IPS DF 4.7 (cell line): ENCODE results near the gene HOMER1.
"Not testable (repeated sequence)": the region's sequence is repeated elsewhere in the genome, so short reads cannot be mapped to it uniquely, and the experiment has no call there.

Source experiments
- DNase-seq: peaks from one replicate; pipeline ENCODE4 v3.0.0-alpha.2; 2013; ENCODE audit warnings: low spot score; ENCODE audit errors: extremely low read depth

HOMER1 gene

DNA sequence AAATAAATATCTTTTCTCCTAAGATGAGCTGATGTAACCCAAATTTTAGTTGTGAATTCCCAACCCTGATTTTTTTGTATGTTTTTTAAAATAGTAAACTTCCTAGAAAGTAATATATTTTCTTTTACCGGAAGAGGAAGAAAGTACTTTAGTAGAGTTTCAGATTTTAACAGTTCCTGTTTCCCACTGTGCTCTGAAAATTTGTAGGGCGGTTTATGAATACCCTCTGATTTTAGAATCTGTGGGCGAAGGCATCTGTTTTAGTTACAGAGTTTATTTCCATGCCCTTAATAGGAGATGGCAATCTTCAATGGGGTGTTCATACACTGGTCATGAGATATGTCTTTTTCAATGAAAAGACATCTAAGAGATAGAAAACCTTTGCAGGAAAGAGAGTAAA lies 3.7 kb upstream of the HOMER1 start:
- no peak for DNase-seq

DNA sequence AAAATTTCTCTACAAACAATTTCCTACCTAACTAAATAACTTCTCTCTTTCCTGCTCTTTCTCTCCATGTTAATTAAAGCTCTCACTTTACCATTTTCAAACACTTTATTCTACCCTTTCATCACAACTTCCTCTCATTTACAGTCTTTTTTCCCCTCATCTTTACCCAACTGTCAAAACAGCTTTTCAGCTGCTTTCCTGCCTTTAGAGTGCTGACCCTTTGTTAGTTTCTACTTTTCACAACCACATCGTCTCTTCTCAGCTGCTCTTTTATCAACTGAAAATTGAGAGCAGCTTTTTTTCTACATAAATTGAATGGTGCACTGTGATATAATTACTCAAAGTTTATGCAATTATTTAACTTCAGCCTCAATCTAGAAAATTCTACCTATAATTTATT lies 3.1 kb upstream of the HOMER1 start:
- DNase-seq: no peak

DNA sequence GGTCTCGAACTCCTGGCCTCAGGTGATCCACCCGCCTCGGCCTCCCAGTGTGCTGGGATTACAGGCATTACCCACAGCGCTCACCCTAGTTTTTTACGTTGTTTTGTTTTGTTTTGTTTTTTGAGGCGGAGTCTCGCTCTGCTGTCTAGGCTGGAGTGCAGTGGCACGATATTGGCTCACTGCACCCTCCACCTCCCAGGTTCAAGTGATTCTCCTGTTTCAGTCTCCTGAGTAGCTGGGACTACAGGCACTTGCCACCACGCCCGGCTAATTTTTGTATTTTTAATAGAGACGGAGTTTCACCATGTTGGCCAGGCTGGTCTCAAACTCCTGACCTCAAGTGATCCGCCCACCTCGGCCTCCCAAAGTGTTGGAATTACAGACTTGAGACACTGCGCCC lies 2.4 kb upstream of the HOMER1 start:
- DNase-seq: not testable (repeated sequence)

DNA sequence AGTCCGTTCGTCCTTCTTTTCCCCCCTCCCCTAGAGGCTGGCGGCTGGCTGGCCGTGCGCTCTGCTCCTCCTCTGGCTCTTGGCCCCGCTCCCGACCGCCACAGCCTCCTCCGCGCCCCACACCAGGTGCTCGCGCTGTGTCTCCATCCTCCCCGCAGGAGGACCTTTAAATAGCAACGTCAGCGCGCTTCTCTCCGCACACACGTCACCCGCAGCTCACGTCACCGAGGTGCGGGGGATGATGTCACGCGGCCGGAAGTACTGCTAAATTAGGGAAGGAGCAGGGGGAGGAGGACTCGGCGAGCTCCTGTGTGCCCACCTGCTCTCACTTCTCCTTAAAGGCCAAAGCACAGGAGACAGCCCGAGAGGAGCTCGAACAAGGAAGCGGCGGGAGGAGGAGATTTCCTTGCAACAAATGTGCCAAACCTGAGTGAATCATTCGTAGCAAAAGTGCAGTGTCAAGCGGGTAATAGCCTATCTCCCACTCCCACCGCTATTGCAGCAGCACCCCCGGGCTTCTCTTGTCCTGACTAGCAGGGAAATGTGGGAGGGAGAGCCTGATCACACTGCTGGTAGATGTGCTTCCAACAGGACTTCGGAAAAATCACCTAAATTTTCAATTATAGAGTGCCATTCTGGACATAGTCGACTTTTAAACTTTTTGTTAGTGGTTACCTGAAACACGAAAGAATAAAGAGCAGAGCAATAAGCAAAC lies 614 bp upstream of the HOMER1 start:
- peak; percentile 87 for DNase-seq

DNA sequence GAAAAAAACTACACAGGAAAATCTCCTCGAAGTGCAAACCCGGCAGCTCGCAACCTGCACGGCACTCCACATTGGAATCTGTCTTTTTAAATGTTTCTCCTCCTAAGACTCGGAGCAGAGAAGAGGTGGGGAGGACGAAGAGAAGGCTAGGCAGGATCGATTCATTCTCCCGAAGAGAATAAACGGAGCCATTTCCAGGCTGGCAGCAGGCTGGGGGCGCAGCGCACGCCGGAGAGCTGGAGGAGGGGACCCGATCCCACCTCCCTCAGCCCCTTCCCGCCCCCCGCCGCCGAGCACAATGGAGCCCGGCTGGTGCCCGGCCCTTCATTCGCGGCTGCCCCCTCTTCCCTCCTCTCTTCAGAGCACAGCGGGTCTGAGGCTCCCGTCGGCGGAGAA lies 628 bp downstream of the HOMER1 start:
- no peak for DNase-seq

GRCh38 chr5:79512471-79513307 lies 1.2 kb downstream of the HOMER1 start:
- DNase-seq: no peak

GRCh38 chr5:79512049-79512448 lies 1.9 kb downstream of the HOMER1 start:
- no peak for DNase-seq

GRCh38 chr5:79510638-79511037 lies 3.3 kb downstream of the HOMER1 start:
- no peak for DNase-seq

- no peak for DNase-seq
Measured at GRCh38 chr5:79509244-79509885, 4.6 kb downstream of the HOMER1 start.

GRCh38 chr5:79508794-79509193 lies 5.1 kb downstream of the HOMER1 start:
- no peak for DNase-seq

DNA sequence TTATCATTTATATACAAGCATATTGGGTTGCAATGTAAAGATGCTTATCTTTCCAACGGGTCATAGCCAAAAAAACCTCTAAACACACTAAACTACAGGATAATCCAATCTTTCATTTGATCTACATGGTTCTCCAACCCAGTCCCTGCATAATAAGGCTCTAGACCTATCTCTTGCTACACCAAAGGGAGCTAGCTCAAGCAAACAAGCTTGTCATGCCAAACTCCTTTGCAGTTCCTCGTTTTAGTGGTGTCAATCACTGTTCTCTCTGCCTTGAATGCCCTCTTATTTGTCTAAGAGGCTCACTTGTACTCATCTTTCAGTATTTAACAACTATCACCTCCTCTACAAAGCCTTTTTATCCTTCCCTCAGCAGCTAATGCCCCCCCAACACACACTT lies 5.6 kb downstream of the HOMER1 start:
- DNase-seq: no peak

- no peak for DNase-seq
Measured at GRCh38 chr5:79507251-79508205, 6.4 kb downstream of the HOMER1 start.

DNA sequence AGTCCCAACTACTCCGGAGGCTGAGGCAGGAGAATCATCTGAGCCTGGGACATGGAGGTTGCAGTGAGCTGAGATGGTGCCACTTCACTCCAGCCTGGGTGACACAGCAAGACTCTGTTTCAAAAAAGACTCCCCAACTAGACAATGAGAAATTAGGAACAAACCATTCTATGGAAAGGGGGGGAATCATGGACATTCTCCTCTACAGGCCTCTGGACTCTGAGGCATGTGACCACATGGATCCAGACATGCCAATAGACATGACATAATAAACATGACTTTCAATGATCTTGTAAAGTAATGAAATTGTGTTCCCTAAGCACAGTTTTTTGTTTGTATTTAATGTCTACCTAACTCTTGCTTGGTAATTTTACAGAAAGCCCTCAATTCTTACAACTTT lies 8.8 kb downstream of the HOMER1 start:
- DNase-seq: no peak

- DNase-seq: no peak
Measured at GRCh38 chr5:79503794-79504495, 10.0 kb downstream of the HOMER1 start.

DNA sequence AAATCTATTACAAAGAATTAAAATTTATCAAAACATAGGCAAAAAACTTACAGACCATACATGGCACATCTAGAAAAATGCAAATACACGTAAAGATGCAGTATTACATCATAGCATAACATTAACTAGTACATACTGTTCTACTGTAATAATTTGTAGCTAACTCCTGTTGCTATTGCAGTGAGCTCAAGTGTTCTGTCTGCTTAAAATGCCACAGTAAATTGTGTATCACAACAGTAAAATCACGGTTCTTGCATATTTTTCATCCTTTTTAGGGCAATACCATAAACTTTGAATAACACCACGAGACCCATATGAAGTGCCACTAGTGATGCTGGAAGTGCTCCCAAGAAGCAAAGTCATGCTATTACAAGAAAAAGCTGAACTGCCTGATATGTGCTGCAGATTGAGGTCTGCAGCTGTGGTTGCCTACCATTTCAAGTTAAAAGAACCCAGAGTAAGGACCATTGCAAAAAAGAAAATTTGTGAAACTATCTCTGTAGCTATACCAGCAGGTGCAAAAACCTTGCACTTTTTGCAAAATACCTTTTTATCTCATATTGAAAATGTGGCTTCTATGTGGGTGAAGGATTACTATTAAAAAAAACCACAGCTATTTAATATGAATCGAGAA lies 14.2 kb downstream of the HOMER1 start:
- no peak for DNase-seq

- no peak for DNase-seq
Measured at GRCh38 chr5:79495311-79495710, 18.6 kb downstream of the HOMER1 start.

GRCh38 chr5:79493596-79494345 lies 20.2 kb downstream of the HOMER1 start:
- DNase-seq: no peak

GRCh38 chr5:79491690-79492317 lies 22.1 kb downstream of the HOMER1 start:
- no peak for DNase-seq
